PFSK-1 (cell line): ENCODE data around the gene ATXN1.

Source experiments
- POLR2AphosphoS5 ChIP-seq: IDR thresholded peaks from 2 replicates; pipeline ENCODE4 v1.6.1; 2012; ENCODE audit warnings: low read depth, mild to moderate bottlenecking, control low read depth, low read length, moderate library complexity
- REST ChIP-seq, 2 experiments: IDR thresholded peaks; 2 replicates each; pipeline versions ENCODE4 v1.6.1 to v1.8.0; 2011 to 2012; ENCODE audit warnings: low read depth in 2 of 2, low read length in 2 of 2, control low read depth in 1 of 2, inconsistent platforms in 1 of 2, mild to moderate bottlenecking in 1 of 2, moderate library complexity in 1 of 2; ENCODE audit not compliant: insufficient read depth in 1 of 2
- TAF1 ChIP-seq: IDR thresholded peaks from 2 replicates; pipeline ENCODE4 v1.6.1; 2012; ENCODE audit warnings: low read length, control low read depth, borderline replicate concordance; ENCODE audit not compliant: insufficient read depth

DNA sequence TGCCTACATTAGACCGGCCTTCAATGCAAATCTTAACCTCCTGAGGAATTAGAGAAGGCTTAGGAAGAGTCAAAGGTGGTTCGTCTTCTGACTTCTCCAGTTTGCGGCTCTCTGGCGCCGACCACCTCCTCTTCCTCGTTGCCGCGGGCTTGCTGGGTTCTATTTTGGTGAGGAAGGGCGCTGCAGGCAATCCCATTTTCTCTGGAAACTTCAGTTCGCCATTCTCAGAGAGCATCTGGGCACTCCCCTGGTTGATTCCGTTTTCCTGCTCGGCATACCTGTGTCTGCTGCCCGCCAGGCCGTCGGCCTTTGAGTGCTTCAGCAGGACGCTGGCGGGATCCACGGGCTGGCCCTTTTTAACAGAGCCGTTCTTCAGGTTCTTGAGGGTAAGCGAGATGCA, 454.9 kb downstream of the ATXN1 start:
- TF ChIP-seq REST (IDR thresholded peaks at IDR 0.05; ENCODE audit: insufficient read depth in 1 of 2, low read depth in 2 of 2, low read length in 2 of 2), result no peak
- no peak for TF ChIP-seq POLR2AphosphoS5
- TF ChIP-seq TAF1, result no peak
